ELR (cell line): ENCODE measurements around the gene ALKBH3.

Experiments used
- DNase-seq: peaks from one replicate; pipeline ENCODE4 v3.0.0-alpha.2; 2015; ENCODE audit warnings: low read depth

Gene ALKBH3

GRCh38 chr11:43941257-43941994 is 60.8 kb downstream of the ALKBH3 start:
- no peak for DNase-seq

GRCh38 chr11:43942662-43943371 is 62.2 kb downstream of the ALKBH3 start:
- peak; percentile 35 for DNase-seq

DNA sequence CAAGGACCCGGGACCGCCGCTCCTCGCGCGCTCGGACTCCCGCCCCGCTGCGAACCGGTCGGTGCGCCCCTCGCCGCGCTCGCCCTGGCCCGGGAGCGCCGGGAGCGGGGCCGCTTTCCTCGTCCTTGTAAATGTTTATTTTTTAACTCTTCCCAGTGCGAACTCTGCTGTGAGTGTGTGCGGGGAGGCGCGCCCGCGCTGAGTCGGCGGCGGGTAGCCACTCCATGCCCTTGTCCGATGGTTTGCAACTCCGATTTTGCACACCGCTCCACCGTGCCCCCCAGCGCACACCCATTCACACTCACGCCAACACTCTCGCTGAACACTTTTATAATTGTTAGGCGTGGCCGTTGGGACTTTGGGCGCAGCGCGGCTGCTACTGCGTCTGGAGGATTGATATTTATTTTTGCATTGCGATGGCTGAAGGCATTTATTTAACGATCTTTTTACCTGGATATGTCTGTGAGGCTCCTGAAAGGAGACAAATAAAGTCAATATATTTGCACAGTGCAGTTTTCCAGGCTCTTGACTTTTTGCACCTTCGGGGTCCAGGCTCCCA is 62.8 kb downstream of the ALKBH3 start:
- DNase-seq = peak; percentile 17

DNA sequence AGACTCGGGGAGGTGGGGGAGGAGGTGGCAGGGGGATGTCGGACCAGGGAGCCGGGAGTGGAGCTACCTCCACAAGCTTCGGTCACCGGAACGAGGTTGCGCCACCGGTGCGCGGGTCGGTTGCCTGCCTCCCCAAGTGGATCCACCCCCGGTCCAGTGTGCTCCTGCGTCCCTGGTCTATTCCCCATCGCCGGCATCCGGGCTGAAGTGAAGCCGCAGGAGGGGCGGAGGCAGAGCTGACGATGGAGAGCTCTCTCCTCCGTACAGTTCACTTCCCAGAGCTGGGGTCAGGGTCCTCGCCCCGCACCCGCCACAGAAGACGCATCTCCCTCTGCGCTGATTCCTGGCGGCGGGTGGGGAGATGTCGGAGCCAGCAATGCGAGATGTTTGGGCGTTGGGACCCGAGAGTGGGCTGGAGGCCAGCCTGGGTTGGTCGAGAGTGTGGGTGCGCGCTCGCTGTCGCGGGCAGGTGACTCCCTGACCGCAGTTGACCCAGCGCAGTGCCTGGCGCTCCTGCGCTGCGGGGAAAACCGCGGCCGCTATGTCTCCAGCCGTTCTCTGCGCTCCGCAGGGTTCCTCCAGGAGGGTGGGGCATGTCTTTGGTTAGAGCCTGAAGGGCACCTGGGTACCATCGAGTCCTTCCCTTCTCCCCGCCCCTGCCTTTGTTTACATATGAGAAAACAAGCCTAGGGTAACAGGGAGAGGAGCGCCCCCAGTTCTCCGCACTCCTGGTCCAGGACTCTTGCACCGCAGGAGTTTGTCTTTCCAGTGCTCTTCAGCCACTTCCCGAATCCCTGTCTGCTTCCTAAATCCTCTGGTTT is 63.5 kb downstream of the ALKBH3 start:
- peak; percentile 11 for DNase-seq

GRCh38 chr11:43944761-43945311 is 64.2 kb downstream of the ALKBH3 start:
- peak; percentile 41 for DNase-seq

- DNase-seq = peak; percentile 51
Measured at GRCh38 chr11:43947003-43947500, 66.4 kb downstream of the ALKBH3 start.

DNA sequence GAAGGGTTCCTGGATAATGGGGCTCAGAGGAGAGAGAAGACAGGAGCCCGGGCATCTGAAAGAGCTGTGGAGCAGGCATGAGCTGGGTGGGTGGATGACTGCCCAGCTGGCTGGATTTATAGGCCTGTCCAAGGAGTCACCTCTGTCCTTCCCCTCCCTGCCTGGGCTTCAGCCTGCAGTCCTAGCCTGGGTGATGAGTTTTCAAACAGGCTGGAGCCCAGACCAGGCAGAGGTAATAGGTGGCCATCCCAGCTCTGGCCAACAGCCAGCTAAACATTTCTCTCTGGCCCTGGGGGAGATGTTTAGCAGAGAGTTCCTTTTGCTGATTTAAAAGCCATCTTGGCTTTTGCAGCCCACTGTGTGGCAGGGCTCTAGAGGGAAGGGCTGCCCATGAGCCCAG is 67.2 kb downstream of the ALKBH3 start:
- no peak for DNase-seq

GRCh38 chr11:43948341-43949225 is 68.0 kb downstream of the ALKBH3 start:
- no peak for DNase-seq

DNA sequence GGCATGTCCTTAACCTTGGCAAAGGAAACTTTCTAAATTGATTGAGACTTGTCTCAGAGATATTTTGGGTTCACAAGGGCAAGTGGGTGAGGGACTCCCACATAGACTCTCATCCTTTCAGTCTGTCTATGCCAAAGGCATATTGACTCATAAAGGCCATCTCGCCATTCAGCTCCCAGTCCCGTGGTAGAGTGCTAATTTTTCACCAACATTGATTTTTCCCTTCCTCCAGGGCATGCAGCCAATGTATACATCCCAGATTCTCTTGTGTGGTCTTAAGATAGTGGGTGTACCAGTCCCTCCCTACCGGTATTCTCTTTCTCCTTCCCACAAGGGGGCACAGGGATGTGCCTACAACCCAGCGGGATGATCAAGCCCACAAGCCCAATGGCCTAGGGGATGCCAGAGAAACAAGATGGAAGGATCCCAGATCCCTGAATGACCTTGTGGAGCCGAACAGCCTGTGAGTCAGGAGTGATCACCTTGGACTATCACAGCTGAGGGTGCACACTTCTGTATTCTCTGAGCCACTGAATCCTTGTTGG is 69.8 kb downstream of the ALKBH3 start:
- no peak for DNase-seq

GRCh38 chr11:43951231-43951630 is 70.6 kb downstream of the ALKBH3 start:
- no peak for DNase-seq

DNA sequence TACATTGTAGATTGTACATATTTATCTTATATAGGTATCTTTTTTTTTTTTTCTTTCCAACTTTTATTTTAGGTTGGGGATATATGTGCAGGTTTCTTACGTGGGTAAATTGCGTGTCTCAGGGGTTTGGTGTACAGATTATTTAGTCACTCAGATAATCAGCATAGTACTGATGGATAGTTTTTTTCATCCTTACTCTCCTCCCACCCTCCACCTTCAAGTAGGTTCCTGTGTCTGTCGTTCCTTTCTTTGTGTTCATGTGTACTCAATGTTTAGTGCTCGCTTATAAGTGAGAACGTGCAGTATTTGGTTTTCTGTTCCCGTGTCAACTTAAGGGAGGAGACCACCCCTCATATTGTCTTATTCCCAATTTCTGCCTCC is 71.4 kb downstream of the ALKBH3 start:
- no peak for DNase-seq

DNA sequence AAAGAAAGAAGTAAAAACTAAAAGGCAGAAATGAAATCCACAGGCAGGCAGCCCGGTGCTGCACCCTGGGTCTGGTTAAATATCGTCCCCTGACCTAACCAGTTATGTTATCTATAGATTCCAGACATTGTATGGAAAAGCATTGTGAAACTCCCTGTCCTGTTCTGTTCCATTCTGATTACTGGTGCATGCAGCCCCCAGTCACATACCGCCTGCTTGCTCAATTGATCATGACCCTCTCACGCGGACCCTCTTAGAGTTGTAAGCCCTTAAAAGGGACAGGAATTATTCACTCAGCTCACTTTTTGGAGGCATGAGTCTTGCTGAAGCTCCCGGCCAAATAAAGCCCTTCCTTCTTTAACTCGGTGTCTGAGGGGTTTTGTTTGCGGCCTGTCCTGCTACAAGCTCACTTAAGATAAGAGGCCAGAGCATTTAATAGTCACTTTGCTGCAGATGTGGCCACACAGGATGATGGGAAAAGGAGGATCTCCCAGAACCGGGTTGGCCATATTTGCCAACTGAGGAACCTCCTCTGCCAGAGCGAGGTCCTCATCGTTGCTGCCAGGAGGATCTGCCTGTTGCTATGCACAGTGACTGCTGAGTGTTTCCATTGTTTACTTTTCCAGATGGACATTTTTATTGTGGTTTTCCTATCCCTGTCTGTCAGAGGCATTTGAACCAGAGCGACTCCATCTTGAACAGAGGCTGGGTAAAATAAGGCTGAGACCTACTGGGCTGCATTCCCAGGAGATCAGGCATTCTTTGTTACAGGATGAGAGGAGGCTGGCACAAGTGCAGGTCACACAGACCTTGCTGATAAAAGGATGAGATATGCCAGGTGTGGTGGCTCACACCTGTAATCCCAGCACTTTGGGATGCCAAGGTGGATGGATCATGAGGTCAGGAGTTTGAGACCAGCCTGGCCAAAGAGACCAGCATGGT is 72.0 kb downstream of the ALKBH3 start:
- DNase-seq = no peak

- no peak for DNase-seq
Measured at GRCh38 chr11:43953521-43953920, 72.9 kb downstream of the ALKBH3 start.

DNA sequence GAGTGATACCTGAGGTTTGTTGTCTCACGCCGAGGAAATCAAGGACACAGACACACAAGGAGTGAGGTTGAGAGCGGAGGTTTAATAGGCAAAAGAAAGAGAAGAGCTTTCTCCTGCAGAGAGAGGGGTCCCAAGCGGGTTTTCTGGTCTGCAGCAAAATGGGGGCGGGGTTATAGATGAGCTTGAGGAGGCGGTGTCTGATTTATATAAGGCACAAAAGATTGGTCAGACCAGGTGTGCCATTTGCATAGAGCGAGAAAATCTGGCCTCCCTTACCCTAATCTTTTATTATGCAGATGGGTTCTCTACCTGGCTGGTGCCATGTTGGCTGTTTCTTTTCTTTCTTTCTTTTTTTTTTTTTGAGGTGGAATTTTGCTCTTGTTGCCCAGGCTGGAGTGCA is 73.6 kb downstream of the ALKBH3 start:
- no peak for DNase-seq

GRCh38 chr11:43955381-43956118 is 74.9 kb downstream of the ALKBH3 start:
- DNase-seq = no peak

DNA sequence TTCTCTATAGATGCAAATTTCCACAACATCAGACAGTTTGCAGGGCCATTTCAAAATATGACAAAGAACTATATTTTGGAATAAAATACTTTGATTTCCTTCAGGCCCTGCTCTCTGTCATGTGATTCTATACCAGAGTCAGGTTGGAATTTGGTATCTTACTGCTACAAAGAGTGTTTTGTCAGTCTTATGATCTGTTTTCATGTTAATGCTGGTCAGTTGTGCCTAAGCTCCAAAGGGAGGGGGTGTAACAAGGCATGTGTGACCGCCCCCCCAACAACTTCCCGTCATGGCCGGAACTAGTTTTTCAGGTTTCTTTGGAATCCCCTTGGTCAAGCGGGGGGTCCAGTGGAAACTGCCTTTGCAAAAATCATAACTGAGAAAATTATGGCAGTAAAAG is 76.9 kb downstream of the ALKBH3 start:
- no peak for DNase-seq

- no peak for DNase-seq
Measured at GRCh38 chr11:43959321-43959995, 78.8 kb downstream of the ALKBH3 start.
